Measurements from ENCODE around the gene TMEM131.

The TMEM131 gene

GRCh38 chr2:97751752-97752151 lies 244.0 kb downstream of the TMEM131 start:
- Histone ChIP-seq H3K4ac (ENCODE audit: low read depth in 1 of 2, low read length in 2 of 2) (no peak overlapping the region), H4K91ac (ENCODE audit: low read length) (peak overlapping the region; percentile 57), H3K4me3 (ENCODE audit: insufficient read depth in 1 of 2, low read depth in 1 of 2, low read length in 2 of 2) (no peak overlapping the region), H3K14ac (ENCODE audit: low read length in 2 of 2) (no peak overlapping the region), H3K18ac (ENCODE audit: low read depth in 1 of 2, low read length in 2 of 2) (no peak overlapping the region), H2AK5ac (ENCODE audit: low read length, severe bottlenecking) (no peak overlapping the region), H2BK12ac (ENCODE audit: low read length in 2 of 2) (no peak overlapping the region), H3K4me2 (ENCODE audit: low read length, poor library complexity, severe bottlenecking) (no peak overlapping the region), H3K27me3 (ENCODE audit: control insufficient read depth in 1 of 2, insufficient read depth in 1 of 2, low read length in 2 of 2) (no peaks in the 10 kb centered on the region), H3K36me3 (ENCODE audit: control insufficient read depth in 1 of 2, insufficient read depth in 2 of 2, low read depth in 1 of 2, low read length in 2 of 2) (peaks cover 16 to 64% of the 10 kb centered on the region in 2 experiments), H2BK15ac (ENCODE audit: low read depth, poor library complexity, severe bottlenecking) (no peak overlapping the region), H3K9me3 (ENCODE audit: control insufficient read depth, low read length) (no peaks in the 10 kb centered on the region), H3K23ac (ENCODE audit: low read length in 2 of 2) (no peak overlapping the region), H2BK120ac (ENCODE audit: low read depth, low read length) (no peak overlapping the region), H3K27ac (ENCODE audit: low read length, poor library complexity, severe bottlenecking) (no peak overlapping the region), H3K79me1 (replicated peaks; ENCODE audit: low read length, poor library complexity, severe bottlenecking) (no peaks in the 10 kb centered on the region), H2AFZ (ENCODE audit: low read depth, low read length) (no peak overlapping the region), H3K4me1 (ENCODE audit: control insufficient read depth, insufficient read depth, low read depth, low read length) (peaks cover 6% of the 10 kb centered on the region), H4K8ac (ENCODE audit: low read length) (peak overlapping the region; percentile 7), H3K9ac (ENCODE audit: low read length) (no peak overlapping the region), H2BK5ac (ENCODE audit: low read depth, low read length, poor library complexity, severe bottlenecking) (no peak overlapping the region)
- 100% methylated on average over 1 of the region's 3 CpGs for WGBS
- DNase-seq = peak; percentile 66

DNA sequence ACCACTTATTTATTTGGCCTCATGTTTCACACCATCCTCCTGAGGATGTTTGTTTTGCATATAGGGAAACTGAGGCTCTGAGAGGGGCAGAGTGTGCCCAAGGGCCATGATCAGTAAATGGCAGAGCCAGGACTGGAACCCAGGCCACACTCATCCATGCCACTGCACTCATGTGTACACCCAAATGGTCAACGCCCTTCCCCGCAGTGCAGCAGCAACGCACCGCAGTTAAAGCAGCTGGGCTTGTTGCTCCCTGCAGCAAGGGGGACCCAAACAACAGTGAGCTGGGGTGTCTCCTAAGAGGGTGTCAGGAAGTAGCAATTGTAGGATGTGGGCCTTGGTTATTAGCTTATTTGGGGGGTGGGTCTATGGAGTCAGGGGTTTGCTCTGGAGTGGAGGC lies 245.7 kb downstream of the TMEM131 start:
- H3K9me3 ChIP-seq (ENCODE audit: control insufficient read depth, low read length) = no peaks in the 10 kb centered on the region

DNA sequence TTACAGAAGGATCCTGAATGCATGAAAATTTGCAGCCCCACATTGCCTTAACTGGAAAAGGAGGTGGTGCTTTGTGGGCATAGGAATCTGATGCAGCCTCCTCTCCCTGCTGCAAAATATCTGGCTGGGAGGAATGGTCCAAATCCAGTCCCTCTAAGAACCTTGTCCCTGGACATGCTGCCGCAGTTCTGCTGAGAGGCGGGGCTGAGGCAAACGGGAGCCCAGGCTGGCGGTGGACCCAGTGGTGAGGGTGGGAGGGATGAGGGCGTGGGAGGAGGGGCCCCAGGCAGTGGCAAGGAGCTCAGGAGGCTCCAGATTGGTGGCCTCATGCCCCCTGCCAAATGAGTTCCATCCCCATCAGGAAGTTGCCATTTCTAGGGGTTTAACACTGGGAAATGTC lies 246.2 kb downstream of the TMEM131 start:
- no peak overlapping the region for H3K23ac ChIP-seq (ENCODE audit: low read length in 2 of 2)
- 78% methylated on average over 4 of the region's 5 CpGs for WGBS
- no peak for DNase-seq

More for the DNA sequence above, 245.7 kb downstream of the TMEM131 start:
- Histone ChIP-seq H2BK12ac (ENCODE audit: low read length in 2 of 2) (no peak overlapping the region), H3K4me3 (ENCODE audit: insufficient read depth in 1 of 2, low read depth in 1 of 2, low read length in 2 of 2) (no peak overlapping the region), H3K4me2 (ENCODE audit: low read length, poor library complexity, severe bottlenecking) (no peak overlapping the region), H2AK5ac (ENCODE audit: low read length, severe bottlenecking) (no peak overlapping the region), H3K79me1 (replicated peaks; ENCODE audit: low read length, poor library complexity, severe bottlenecking) (no peaks in the 10 kb centered on the region), H3K14ac (ENCODE audit: low read length in 2 of 2) (no peak overlapping the region), H3K27ac (ENCODE audit: low read length, poor library complexity, severe bottlenecking) (no peak overlapping the region), H2BK5ac (ENCODE audit: low read depth, low read length, poor library complexity, severe bottlenecking) (no peak overlapping the region), H3K23ac (ENCODE audit: low read length in 2 of 2) (no peak overlapping the region), H3K4ac (ENCODE audit: low read depth in 1 of 2, low read length in 2 of 2) (no peak overlapping the region), H4K91ac (ENCODE audit: low read length) (no peak overlapping the region), H2BK15ac (ENCODE audit: low read depth, poor library complexity, severe bottlenecking) (no peak overlapping the region), H3K27me3 (ENCODE audit: control insufficient read depth in 1 of 2, insufficient read depth in 1 of 2, low read length in 2 of 2) (no peaks in the 10 kb centered on the region), H2BK120ac (ENCODE audit: low read depth, low read length) (no peak overlapping the region), H4K8ac (ENCODE audit: low read length) (no peak overlapping the region), H3K18ac (ENCODE audit: low read depth in 1 of 2, low read length in 2 of 2) (no peak overlapping the region), H3K9ac (ENCODE audit: low read length) (no peak overlapping the region), H3K36me3 (ENCODE audit: control insufficient read depth in 1 of 2, insufficient read depth in 2 of 2, low read depth in 1 of 2, low read length in 2 of 2) (peaks cover 10 to 55% of the 10 kb centered on the region in 2 experiments), H2AFZ (ENCODE audit: low read depth, low read length) (no peak overlapping the region), H3K4me1 (ENCODE audit: control insufficient read depth, insufficient read depth, low read depth, low read length) (peaks cover 8% of the 10 kb centered on the region)
- DNase-seq = no peak
- WGBS = 100% methylated on average over 4 of the region's 4 CpGs

GRCh38 chr2:97747716-97748115 lies 248.0 kb downstream of the TMEM131 start:
- H3K36me3 ChIP-seq (ENCODE audit: control insufficient read depth in 1 of 2, insufficient read depth in 2 of 2, low read depth in 1 of 2, low read length in 2 of 2) = peaks cover 10 to 49% of the 10 kb centered on the region in 2 experiments
- H3K18ac ChIP-seq (ENCODE audit: low read depth in 1 of 2, low read length in 2 of 2) = no peak overlapping the region
- no peak overlapping the region for H3K23ac ChIP-seq (ENCODE audit: low read length in 2 of 2)
- H3K27ac ChIP-seq (ENCODE audit: low read length, poor library complexity, severe bottlenecking) = no peak overlapping the region
- no peak overlapping the region for H2AFZ ChIP-seq (ENCODE audit: low read depth, low read length)
- no peak overlapping the region for H2BK5ac ChIP-seq (ENCODE audit: low read depth, low read length, poor library complexity, severe bottlenecking)
- H3K4me2 ChIP-seq (ENCODE audit: low read length, poor library complexity, severe bottlenecking) = no peak overlapping the region
- H3K4me1 ChIP-seq (ENCODE audit: control insufficient read depth, insufficient read depth, low read depth, low read length) = peaks cover 9% of the 10 kb centered on the region
- 86% methylated on average over 3 of the region's 4 CpGs for WGBS
- no peak overlapping the region for H4K8ac ChIP-seq (ENCODE audit: low read length)
- no peaks in the 10 kb centered on the region for H3K27me3 ChIP-seq (ENCODE audit: control insufficient read depth in 1 of 2, insufficient read depth in 1 of 2, low read length in 2 of 2)
- H2BK120ac ChIP-seq (ENCODE audit: low read depth, low read length) = no peak overlapping the region
- H3K4ac ChIP-seq (ENCODE audit: low read depth in 1 of 2, low read length in 2 of 2) = no peak overlapping the region
- H2BK12ac ChIP-seq (ENCODE audit: low read length in 2 of 2) = peak overlapping the region in 1 of 2 experiments; percentile 73
- no peaks in the 10 kb centered on the region for H3K79me1 ChIP-seq (replicated peaks; ENCODE audit: low read length, poor library complexity, severe bottlenecking)
- no peak overlapping the region for H3K14ac ChIP-seq (ENCODE audit: low read length in 2 of 2)
- H4K91ac ChIP-seq (ENCODE audit: low read length) = no peak overlapping the region
- DNase-seq = no peak
- H3K9ac ChIP-seq (ENCODE audit: low read length) = no peak overlapping the region
- no peak overlapping the region for H2AK5ac ChIP-seq (ENCODE audit: low read length, severe bottlenecking)
- H3K4me3 ChIP-seq (ENCODE audit: insufficient read depth in 1 of 2, low read depth in 1 of 2, low read length in 2 of 2) = no peak overlapping the region
- H2BK15ac ChIP-seq (ENCODE audit: low read depth, poor library complexity, severe bottlenecking) = no peak overlapping the region
- H3K9me3 ChIP-seq (ENCODE audit: control insufficient read depth, low read length) = no peaks in the 10 kb centered on the region

More for the DNA sequence above, 246.2 kb downstream of the TMEM131 start:
- Histone ChIP-seq H3K4ac (ENCODE audit: low read depth in 1 of 2, low read length in 2 of 2) (no peak overlapping the region), H3K14ac (ENCODE audit: low read length in 2 of 2) (no peak overlapping the region), H4K8ac (ENCODE audit: low read length) (no peak overlapping the region), H3K79me1 (replicated peaks; ENCODE audit: low read length, poor library complexity, severe bottlenecking) (no peaks in the 10 kb centered on the region), H3K4me1 (ENCODE audit: control insufficient read depth, insufficient read depth, low read depth, low read length) (peaks cover 8% of the 10 kb centered on the region), H3K36me3 (ENCODE audit: control insufficient read depth in 1 of 2, insufficient read depth in 2 of 2, low read depth in 1 of 2, low read length in 2 of 2) (peaks cover 9 to 51% of the 10 kb centered on the region in 2 experiments), H3K27me3 (ENCODE audit: control insufficient read depth in 1 of 2, insufficient read depth in 1 of 2, low read length in 2 of 2) (no peaks in the 10 kb centered on the region), H2BK5ac (ENCODE audit: low read depth, low read length, poor library complexity, severe bottlenecking) (no peak overlapping the region), H3K9ac (ENCODE audit: low read length) (no peak overlapping the region), H3K4me3 (ENCODE audit: insufficient read depth in 1 of 2, low read depth in 1 of 2, low read length in 2 of 2) (no peak overlapping the region), H2AFZ (ENCODE audit: low read depth, low read length) (no peak overlapping the region), H3K9me3 (ENCODE audit: control insufficient read depth, low read length) (no peaks in the 10 kb centered on the region), H3K18ac (ENCODE audit: low read depth in 1 of 2, low read length in 2 of 2) (peak overlapping the region in 1 of 2 experiments; percentile 46), H2BK120ac (ENCODE audit: low read depth, low read length) (no peak overlapping the region), H4K91ac (ENCODE audit: low read length) (no peak overlapping the region), H3K27ac (ENCODE audit: low read length, poor library complexity, severe bottlenecking) (no peak overlapping the region), H2BK15ac (ENCODE audit: low read depth, poor library complexity, severe bottlenecking) (no peak overlapping the region), H2BK12ac (ENCODE audit: low read length in 2 of 2) (no peak overlapping the region), H2AK5ac (ENCODE audit: low read length, severe bottlenecking) (no peak overlapping the region), H3K4me2 (ENCODE audit: low read length, poor library complexity, severe bottlenecking) (no peak overlapping the region)
